ENCODE data around the gene CCDC69.
A peak's percentile ranks its signal among the peaks of the same experiment; 100 is the strongest.

CCDC69 gene

DNA sequence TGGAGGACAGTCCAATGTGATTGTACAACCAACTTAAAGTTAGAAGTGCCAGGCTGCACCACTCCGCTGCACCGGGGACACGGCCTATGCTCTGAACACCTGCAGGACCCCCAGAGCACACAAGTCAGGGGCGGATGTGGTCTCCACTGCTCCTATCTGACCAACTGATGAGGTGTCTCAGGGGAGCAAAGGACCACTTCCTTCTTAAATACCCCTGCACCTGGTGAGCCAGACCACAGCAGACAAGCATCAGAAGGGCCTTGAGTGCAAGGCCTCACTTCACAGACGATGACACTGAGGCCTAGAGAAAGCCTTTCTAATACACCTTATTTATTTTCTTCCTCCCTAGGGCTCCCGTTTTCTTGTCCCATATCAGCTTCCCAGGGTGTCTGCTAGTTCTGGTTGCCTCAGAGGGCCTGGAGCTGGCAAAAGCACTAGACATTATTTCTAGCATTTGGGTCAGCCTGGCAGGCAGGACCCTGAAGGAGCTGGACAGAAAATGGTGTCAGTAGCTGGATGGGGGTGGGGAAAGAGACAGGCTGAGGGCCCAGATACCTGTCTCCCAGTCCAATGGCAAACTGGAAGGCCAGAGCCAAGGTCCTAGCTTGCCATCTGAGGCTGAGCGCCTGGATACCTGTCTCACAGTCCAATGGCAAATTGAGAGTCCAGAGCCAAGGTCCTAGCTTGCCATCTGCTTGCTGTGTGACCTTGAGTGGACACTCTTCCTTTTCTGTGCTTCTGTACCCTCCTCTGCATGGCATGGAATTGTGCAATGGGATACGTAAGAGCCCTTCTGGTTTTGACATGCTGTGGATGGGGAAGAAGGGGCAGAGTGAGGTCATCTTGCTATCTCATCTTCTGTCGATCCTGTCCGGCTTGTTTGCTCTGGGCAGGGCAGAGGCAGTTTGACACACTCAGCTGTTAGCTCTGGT, 9.0 kb downstream of the CCDC69 start:
- no peaks in the 10 kb centered on the region for H3K36me3 ChIP-seq (ENCODE audit: control insufficient read depth in 2 of 2, insufficient read depth in 2 of 2, low read length in 2 of 2)
- H3K9me3 ChIP-seq (ENCODE audit: control insufficient read depth in 2 of 2, low read length in 2 of 2), result no peaks in the 10 kb centered on the region
- peak overlapping the region; percentile 46 to 87 for H3K27ac ChIP-seq (ENCODE audit: low read depth in 2 of 2, low read length in 2 of 2)
- H3K4me1 ChIP-seq (ENCODE audit: control insufficient read depth in 2 of 2, insufficient read depth in 2 of 2, low read length in 2 of 2), result peaks cover 18 to 20% of the 10 kb centered on the region in 2 donors
- H3K9ac ChIP-seq (ENCODE audit: low read depth in 1 of 2, low read length in 2 of 2), result peak overlapping the region in 1 of 2 donors; percentile 60
- peak overlapping the region in 1 of 2 donors; percentile 34 for H3K4me3 ChIP-seq (ENCODE audit: low read length in 2 of 2)
- H3K27me3 ChIP-seq (ENCODE audit: control insufficient read depth in 2 of 2, insufficient read depth in 2 of 2, low read length in 2 of 2), result no peaks in the 10 kb centered on the region

DNA sequence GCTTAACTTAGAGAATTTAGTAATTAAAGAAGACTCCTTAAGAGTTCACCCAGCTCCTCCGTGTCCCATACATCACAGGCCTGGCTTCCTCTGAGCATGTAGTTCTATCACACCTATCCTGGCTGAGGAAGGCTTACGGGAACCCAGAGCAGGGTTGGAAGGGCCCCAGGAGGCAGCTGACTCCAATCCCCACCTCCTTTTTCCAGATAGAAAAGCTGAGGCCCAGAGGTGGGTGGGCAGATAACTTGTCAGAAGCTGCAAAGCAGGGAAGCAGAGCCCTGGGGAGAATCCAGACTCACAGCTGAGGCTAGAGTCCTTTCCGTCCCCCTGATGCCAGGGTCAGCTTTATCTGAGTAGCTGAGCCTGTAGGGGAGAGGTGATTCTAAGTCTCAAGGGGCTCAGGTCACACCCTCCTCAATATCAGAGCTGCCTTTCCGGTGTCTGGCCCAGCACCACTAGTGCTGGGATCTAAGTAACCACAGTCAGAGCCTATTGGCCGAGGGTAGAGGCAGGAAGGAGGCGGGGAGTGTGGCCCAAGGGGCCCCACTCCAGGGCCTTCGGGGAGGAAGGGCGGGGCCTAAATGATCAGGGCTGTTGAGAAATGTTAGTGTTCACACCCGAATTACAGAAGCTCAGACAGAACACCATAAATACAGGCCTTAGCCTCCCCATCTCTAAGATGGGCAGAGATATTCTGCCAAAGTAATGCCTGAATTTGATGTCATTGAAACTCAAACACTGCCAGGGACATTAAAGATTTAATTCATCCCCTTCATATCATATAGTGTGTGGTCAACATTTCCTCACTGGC, 9.9 kb downstream of the CCDC69 start:
- no peaks in the 10 kb centered on the region for H3K36me3 ChIP-seq (ENCODE audit: control insufficient read depth in 2 of 2, insufficient read depth in 2 of 2, low read length in 2 of 2)
- no peaks in the 10 kb centered on the region for H3K27me3 ChIP-seq (ENCODE audit: control insufficient read depth in 2 of 2, insufficient read depth in 2 of 2, low read length in 2 of 2)
- peak overlapping the region; percentile 59 to 87 for H3K27ac ChIP-seq (ENCODE audit: low read depth in 2 of 2, low read length in 2 of 2)
- peaks cover 19 to 20% of the 10 kb centered on the region in 2 donors for H3K4me1 ChIP-seq (ENCODE audit: control insufficient read depth in 2 of 2, insufficient read depth in 2 of 2, low read length in 2 of 2)
- peak overlapping the region in 1 of 2 donors; percentile 66 for H3K9ac ChIP-seq (ENCODE audit: low read depth in 1 of 2, low read length in 2 of 2)
- H3K9me3 ChIP-seq (ENCODE audit: control insufficient read depth in 2 of 2, low read length in 2 of 2), result no peaks in the 10 kb centered on the region
- H3K4me3 ChIP-seq (ENCODE audit: low read length in 2 of 2), result peak overlapping the region in 1 of 2 donors; percentile 27

- Histone ChIP-seq H3K4me3 (ENCODE audit: low read length in 2 of 2) (peak overlapping the region in 1 of 2 donors; percentile 31), H3K36me3 (ENCODE audit: control insufficient read depth in 2 of 2, insufficient read depth in 2 of 2, low read length in 2 of 2) (no peaks in the 10 kb centered on the region), H3K9ac (ENCODE audit: low read depth in 1 of 2, low read length in 2 of 2) (no peak overlapping the region), H3K4me1 (ENCODE audit: control insufficient read depth in 2 of 2, insufficient read depth in 2 of 2, low read length in 2 of 2) (peaks cover 22 to 26% of the 10 kb centered on the region in 2 donors), H3K27ac (ENCODE audit: low read depth in 2 of 2, low read length in 2 of 2) (peak overlapping the region; percentile 4 to 72), H3K27me3 (ENCODE audit: control insufficient read depth in 2 of 2, insufficient read depth in 2 of 2, low read length in 2 of 2) (no peaks in the 10 kb centered on the region), H3K9me3 (ENCODE audit: control insufficient read depth in 2 of 2, low read length in 2 of 2) (no peaks in the 10 kb centered on the region)
These were observed 11.5 kb downstream of the CCDC69 start for GRCh38 chr5:151212406-151212798.

GRCh38 chr5:151208481-151208914, 15.4 kb downstream of the CCDC69 start:
- no peak overlapping the region for H3K4me3 ChIP-seq (ENCODE audit: low read length in 2 of 2)
- peak overlapping the region; percentile 22 to 56 for H3K27ac ChIP-seq (ENCODE audit: low read depth in 2 of 2, low read length in 2 of 2)
- peaks cover 11% of the 10 kb centered on the region in 2 donors for H3K4me1 ChIP-seq (ENCODE audit: control insufficient read depth in 2 of 2, insufficient read depth in 2 of 2, low read length in 2 of 2)
- no peak overlapping the region for H3K9ac ChIP-seq (ENCODE audit: low read depth in 1 of 2, low read length in 2 of 2)
- no peaks in the 10 kb centered on the region for H3K36me3 ChIP-seq (ENCODE audit: control insufficient read depth in 2 of 2, insufficient read depth in 2 of 2, low read length in 2 of 2)
- no peaks in the 10 kb centered on the region for H3K9me3 ChIP-seq (ENCODE audit: control insufficient read depth in 2 of 2, low read length in 2 of 2)
- H3K27me3 ChIP-seq (ENCODE audit: control insufficient read depth in 2 of 2, insufficient read depth in 2 of 2, low read length in 2 of 2), result no peaks in the 10 kb centered on the region

DNA sequence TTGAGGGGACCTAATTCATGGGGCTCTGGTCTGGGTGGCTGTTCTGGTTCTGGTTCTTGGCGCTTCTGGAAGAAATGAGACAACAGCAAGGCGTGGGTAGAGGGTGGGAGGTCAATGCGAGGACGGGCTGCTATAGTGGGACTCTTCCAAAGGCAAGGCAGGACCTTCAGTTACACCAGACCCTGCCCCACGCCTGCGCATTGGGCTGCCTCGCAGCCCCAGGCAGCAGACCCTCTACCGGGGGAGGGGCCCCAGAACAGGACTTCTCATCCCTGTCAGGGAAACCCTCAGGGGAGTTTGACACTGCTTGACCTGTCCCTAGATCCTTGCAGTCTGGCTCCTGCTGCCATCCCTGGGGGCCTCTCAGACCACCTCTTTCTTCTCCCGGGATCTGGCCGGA, 18.5 kb downstream of the CCDC69 start:
- Histone ChIP-seq H3K9me3 (ENCODE audit: control insufficient read depth in 2 of 2, low read length in 2 of 2) (no peaks in the 10 kb centered on the region), H3K9ac (ENCODE audit: low read depth in 1 of 2, low read length in 2 of 2) (no peak overlapping the region), H3K36me3 (ENCODE audit: control insufficient read depth in 2 of 2, insufficient read depth in 2 of 2, low read length in 2 of 2) (peaks cover 0 to 8% of the 10 kb centered on the region in 2 donors), H3K4me1 (ENCODE audit: control insufficient read depth in 2 of 2, insufficient read depth in 2 of 2, low read length in 2 of 2) (peaks cover 5 to 8% of the 10 kb centered on the region in 2 donors), H3K27me3 (ENCODE audit: control insufficient read depth in 2 of 2, insufficient read depth in 2 of 2, low read length in 2 of 2) (no peaks in the 10 kb centered on the region), H3K27ac (ENCODE audit: low read depth in 2 of 2, low read length in 2 of 2) (no peak overlapping the region), H3K4me3 (ENCODE audit: low read length in 2 of 2) (no peak overlapping the region)

GRCh38 chr5:151204051-151204450, 19.8 kb downstream of the CCDC69 start:
- peaks cover 0 to 12% of the 10 kb centered on the region in 2 donors for H3K36me3 ChIP-seq (ENCODE audit: control insufficient read depth in 2 of 2, insufficient read depth in 2 of 2, low read length in 2 of 2)
- H3K9me3 ChIP-seq (ENCODE audit: control insufficient read depth in 2 of 2, low read length in 2 of 2), result no peaks in the 10 kb centered on the region
- no peaks in the 10 kb centered on the region for H3K27me3 ChIP-seq (ENCODE audit: control insufficient read depth in 2 of 2, insufficient read depth in 2 of 2, low read length in 2 of 2)
- H3K9ac ChIP-seq (ENCODE audit: low read depth in 1 of 2, low read length in 2 of 2), result no peak overlapping the region
- H3K4me3 ChIP-seq (ENCODE audit: low read length in 2 of 2), result no peak overlapping the region
- no peak overlapping the region for H3K27ac ChIP-seq (ENCODE audit: low read depth in 2 of 2, low read length in 2 of 2)
- H3K4me1 ChIP-seq (ENCODE audit: control insufficient read depth in 2 of 2, insufficient read depth in 2 of 2, low read length in 2 of 2), result peaks cover 5 to 7% of the 10 kb centered on the region in 2 donors

DNA sequence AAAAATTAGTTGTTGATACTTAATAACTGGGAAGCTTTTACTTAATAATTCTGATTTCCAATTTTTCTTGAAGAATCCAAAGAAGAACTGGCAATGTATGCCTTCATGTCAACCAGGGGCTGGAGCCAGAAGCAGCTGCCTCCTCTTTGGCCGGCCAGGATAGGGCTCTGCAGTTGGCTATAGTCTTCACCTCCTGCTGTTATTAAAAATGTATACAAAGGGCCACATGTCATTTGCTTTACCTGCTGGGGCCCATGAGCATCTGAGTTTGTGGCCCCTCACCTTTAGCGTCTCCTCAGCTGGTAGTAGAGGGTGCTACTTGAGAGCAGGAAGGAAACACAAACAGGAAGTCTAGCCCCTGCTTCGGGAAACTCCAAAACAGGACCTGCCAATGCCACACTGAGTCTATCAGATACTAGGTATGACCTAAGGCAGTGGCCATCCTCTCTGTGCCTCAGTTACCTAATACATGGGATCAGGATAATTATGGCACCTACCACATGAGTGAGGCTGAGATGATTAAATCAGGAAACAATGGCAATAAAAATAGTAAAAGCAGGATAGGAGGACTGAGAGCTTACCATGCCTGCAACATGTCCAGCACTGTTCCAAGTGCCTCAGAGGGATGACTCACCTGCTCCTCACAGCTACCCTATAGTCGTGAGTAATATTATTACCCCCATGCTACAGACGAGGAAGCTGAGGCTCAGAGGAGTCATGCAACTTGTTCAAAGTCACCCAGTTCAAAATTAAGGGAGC, 21.3 kb downstream of the CCDC69 start:
- H3K9me3 ChIP-seq (ENCODE audit: control insufficient read depth in 2 of 2, low read length in 2 of 2), result no peaks in the 10 kb centered on the region
- H3K27me3 ChIP-seq (ENCODE audit: control insufficient read depth in 2 of 2, insufficient read depth in 2 of 2, low read length in 2 of 2), result no peaks in the 10 kb centered on the region
- no peak overlapping the region for H3K4me3 ChIP-seq (ENCODE audit: low read length in 2 of 2)
- no peak overlapping the region for H3K27ac ChIP-seq (ENCODE audit: low read depth in 2 of 2, low read length in 2 of 2)
- no peaks in the 10 kb centered on the region for H3K4me1 ChIP-seq (ENCODE audit: control insufficient read depth in 2 of 2, insufficient read depth in 2 of 2, low read length in 2 of 2)
- peaks cover 0 to 16% of the 10 kb centered on the region in 2 donors for H3K36me3 ChIP-seq (ENCODE audit: control insufficient read depth in 2 of 2, insufficient read depth in 2 of 2, low read length in 2 of 2)
- no peak overlapping the region for H3K9ac ChIP-seq (ENCODE audit: low read depth in 1 of 2, low read length in 2 of 2)

DNA sequence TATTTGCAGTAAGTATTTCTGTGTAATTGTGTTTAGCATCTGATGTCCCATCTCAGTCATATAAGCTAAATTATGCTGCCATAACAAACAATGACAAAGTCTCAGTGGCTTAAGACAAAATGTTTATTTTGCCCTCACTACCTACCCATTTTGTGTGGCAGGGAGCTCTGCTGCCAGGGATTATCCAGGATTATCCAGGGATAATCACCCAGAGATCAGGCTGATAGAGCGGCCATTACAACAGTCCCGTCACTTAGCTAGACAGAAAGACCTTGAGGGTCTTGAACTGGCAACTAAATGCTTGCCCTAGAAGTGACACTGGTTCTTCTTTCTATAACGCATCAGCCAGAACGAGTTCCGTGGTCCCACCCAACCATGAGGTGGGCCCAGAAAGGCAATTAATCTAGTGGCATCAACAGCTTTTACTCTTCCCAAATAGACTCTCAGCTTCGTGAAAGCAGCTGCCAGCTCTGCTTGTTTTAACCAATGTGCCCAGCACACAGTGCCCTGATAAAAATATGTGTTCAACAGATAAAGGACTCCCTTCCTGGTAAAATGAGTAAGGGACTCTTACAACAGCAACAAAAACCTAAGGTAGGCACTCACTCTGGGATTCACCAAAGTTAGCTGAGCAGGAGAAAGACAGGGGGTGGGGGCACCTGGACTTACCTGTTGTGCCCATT, 22.8 kb downstream of the CCDC69 start:
- peaks cover 0 to 16% of the 10 kb centered on the region in 2 donors for H3K36me3 ChIP-seq (ENCODE audit: control insufficient read depth in 2 of 2, insufficient read depth in 2 of 2, low read length in 2 of 2)
- H3K4me3 ChIP-seq (ENCODE audit: low read length in 2 of 2), result no peak overlapping the region
- no peak overlapping the region for H3K9ac ChIP-seq (ENCODE audit: low read depth in 1 of 2, low read length in 2 of 2)
- H3K27me3 ChIP-seq (ENCODE audit: control insufficient read depth in 2 of 2, insufficient read depth in 2 of 2, low read length in 2 of 2), result no peaks in the 10 kb centered on the region
- H3K9me3 ChIP-seq (ENCODE audit: control insufficient read depth in 2 of 2, low read length in 2 of 2), result no peaks in the 10 kb centered on the region
- no peaks in the 10 kb centered on the region for H3K4me1 ChIP-seq (ENCODE audit: control insufficient read depth in 2 of 2, insufficient read depth in 2 of 2, low read length in 2 of 2)
- H3K27ac ChIP-seq (ENCODE audit: low read depth in 2 of 2, low read length in 2 of 2), result no peak overlapping the region

GRCh38 chr5:151199581-151200185, 24.2 kb downstream of the CCDC69 start:
- Histone ChIP-seq H3K36me3 (ENCODE audit: control insufficient read depth in 2 of 2, insufficient read depth in 2 of 2, low read length in 2 of 2) (peaks cover 0 to 16% of the 10 kb centered on the region in 2 donors), H3K4me3 (ENCODE audit: low read length in 2 of 2) (no peak overlapping the region), H3K27ac (ENCODE audit: low read depth in 2 of 2, low read length in 2 of 2) (no peak overlapping the region), H3K4me1 (ENCODE audit: control insufficient read depth in 2 of 2, insufficient read depth in 2 of 2, low read length in 2 of 2) (no peaks in the 10 kb centered on the region), H3K9me3 (ENCODE audit: control insufficient read depth in 2 of 2, low read length in 2 of 2) (no peaks in the 10 kb centered on the region), H3K27me3 (ENCODE audit: control insufficient read depth in 2 of 2, insufficient read depth in 2 of 2, low read length in 2 of 2) (no peaks in the 10 kb centered on the region), H3K9ac (ENCODE audit: low read depth in 1 of 2, low read length in 2 of 2) (no peak overlapping the region)

Data from mucosa of rectum (tissue), 2 donors.